SK-N-MC (cell line): ENCODE data around the gene CIBAR2.

Source experiments
- EZH2 ChIP-seq: fragments of 200-600 bp; sonication (generic); IDR thresholded peaks from one replicate; pipeline ENCODE4 v1.6.1; 2017; ENCODE audit warnings: antibody characterized with exemption
- FOXP2 ChIP-seq: optimal IDR thresholded peaks from 2 replicates; pipeline ENCODE3; 2011; ENCODE audit warnings: mild to moderate bottlenecking, moderate library complexity; ENCODE audit not compliant: insufficient read depth; ENCODE audit errors: extremely low read length, control extremely low read depth
- POLR2AphosphoS5 ChIP-seq: IDR thresholded peaks from 2 replicates; pipeline ENCODE4 v1.6.1; 2012; ENCODE audit warnings: mild to moderate bottlenecking, low read depth, low read length, borderline replicate concordance

GRCh38 chr16:85141491-85142128 lies 29.3 kb upstream of the CIBAR2 start:
- no peak for TF ChIP-seq POLR2AphosphoS5
- no peak for TF ChIP-seq EZH2
- no peak for TF ChIP-seq FOXP2
